GM06990 (cell line): Measurements from ENCODE around the gene POLA1.

ENCODE experiments used
- DNase-seq: peaks from one replicate; pipeline ENCODE4 v3.0.0-alpha.2; 2011; ENCODE audit not compliant: insufficient read length; ENCODE audit errors: extremely low read depth
- H3K27me3 ChIP-seq: replicated peaks from 2 replicates; pipeline ENCODE4 v1.6.0; 2011; ENCODE audit warnings: low read length; ENCODE audit not compliant: control insufficient read depth, insufficient read depth
- H3K36me3 ChIP-seq: 2 replicates; pipeline ENCODE4 v1.5.1; 2011; ENCODE audit warnings: low read length; ENCODE audit not compliant: control insufficient read depth, insufficient read depth
- H3K4me3 ChIP-seq: replicated peaks from 2 replicates; pipeline ENCODE4 v1.5.1; 2011; ENCODE audit warnings: low read depth, mild to moderate bottlenecking, control low read depth, low read length
- TF ChIP-seq, protein P1 (sequence below): IDR thresholded peaks from 2 replicates; pipeline ENCODE4 v1.5.1; 2011; ENCODE audit warnings: low read length, control low read depth, mild to moderate bottlenecking, inconsistent platforms; ENCODE audit not compliant: insufficient read depth, poor library complexity, severe bottlenecking

POLA1 gene

GRCh38 chrX:24777660-24778059 lies 83.9 kb downstream of the POLA1 start:
- TF ChIP-seq, protein P1, sequence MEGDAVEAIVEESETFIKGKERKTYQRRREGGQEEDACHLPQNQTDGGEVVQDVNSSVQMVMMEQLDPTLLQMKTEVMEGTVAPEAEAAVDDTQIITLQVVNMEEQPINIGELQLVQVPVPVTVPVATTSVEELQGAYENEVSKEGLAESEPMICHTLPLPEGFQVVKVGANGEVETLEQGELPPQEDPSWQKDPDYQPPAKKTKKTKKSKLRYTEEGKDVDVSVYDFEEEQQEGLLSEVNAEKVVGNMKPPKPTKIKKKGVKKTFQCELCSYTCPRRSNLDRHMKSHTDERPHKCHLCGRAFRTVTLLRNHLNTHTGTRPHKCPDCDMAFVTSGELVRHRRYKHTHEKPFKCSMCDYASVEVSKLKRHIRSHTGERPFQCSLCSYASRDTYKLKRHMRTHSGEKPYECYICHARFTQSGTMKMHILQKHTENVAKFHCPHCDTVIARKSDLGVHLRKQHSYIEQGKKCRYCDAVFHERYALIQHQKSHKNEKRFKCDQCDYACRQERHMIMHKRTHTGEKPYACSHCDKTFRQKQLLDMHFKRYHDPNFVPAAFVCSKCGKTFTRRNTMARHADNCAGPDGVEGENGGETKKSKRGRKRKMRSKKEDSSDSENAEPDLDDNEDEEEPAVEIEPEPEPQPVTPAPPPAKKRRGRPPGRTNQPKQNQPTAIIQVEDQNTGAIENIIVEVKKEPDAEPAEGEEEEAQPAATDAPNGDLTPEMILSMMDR = no peak
- Histone ChIP-seq H3K36me3 (no peaks in the 10 kb centered on the region), H3K4me3 (no peak overlapping the region), H3K27me3 (no peaks in the 10 kb centered on the region)
- DNase-seq = peak; percentile 28

GRCh38 chrX:24782011-24782410 lies 88.3 kb downstream of the POLA1 start:
- Histone ChIP-seq H3K36me3 (no peaks in the 10 kb centered on the region), H3K27me3 (no peaks in the 10 kb centered on the region), H3K4me3 (no peak overlapping the region)
- DNase-seq = no peak
- TF ChIP-seq, protein P1 = no peak

DNA sequence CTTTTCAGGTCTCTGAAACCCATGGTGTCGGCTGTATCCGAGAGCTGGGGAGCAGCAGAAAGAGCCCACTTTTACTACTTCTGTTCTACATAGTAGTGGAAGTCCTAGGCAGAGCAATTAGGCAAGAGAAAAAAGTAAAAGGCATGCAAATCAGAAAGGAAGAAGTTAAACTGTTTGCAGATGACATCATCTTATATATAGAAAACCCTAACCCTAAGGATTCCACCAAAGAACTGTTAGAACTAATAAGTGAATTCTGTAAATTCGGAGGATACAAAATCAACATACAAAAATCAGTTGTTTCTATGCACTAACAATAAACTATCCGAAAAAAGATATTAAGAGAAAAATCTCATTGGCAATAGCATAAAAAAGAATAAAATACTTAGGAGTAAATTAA lies 95.3 kb downstream of the POLA1 start:
- no peaks in the 10 kb centered on the region for H3K36me3 ChIP-seq
- no peaks in the 10 kb centered on the region for H3K27me3 ChIP-seq
- H3K4me3 ChIP-seq = no peak overlapping the region
- TF ChIP-seq, protein P1 = no peak
- DNase-seq = no peak

DNA sequence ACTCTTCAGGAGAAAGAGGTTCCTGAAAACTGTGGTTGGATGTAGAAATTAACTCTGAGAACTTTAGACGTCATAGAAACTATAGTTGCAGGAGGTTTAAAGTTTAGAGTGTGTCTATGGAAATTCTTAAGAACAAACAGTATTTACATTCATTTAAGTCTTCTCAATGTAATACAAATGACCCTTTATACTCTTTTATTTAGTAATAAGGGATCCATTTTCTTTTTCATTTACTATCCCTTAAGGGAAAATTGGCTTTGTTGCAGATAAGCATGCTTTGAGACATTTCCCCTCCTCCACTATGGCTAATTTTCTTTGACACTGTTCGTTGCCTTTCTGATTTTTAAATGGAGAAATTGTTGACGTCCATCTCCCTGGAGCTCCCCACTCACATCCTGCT lies 96.4 kb downstream of the POLA1 start:
- Histone ChIP-seq H3K36me3 (no peaks in the 10 kb centered on the region), H3K27me3 (no peaks in the 10 kb centered on the region), H3K4me3 (no peak overlapping the region)
- TF ChIP-seq, protein P1 = no peak
- no peak for DNase-seq

DNA sequence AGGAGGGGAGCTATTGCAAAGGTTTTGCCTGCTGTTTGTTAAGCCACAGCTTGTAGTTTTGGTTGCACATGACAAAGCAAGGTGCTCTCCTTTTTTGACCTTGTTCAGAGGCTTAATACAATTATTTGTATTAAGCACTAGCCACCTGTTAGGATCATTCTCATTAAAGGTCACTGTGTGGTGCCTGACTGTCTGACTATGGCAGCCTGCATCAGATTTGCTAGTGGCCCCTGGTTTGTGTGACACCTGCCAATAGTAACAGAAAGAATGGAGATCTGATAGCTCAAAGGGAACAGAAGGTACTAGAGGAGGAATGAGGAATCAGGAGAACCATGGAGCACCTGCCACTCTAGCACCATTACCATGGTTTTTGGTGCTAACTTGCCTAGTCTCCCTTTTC lies 102.5 kb downstream of the POLA1 start:
- no peaks in the 10 kb centered on the region for H3K36me3 ChIP-seq
- no peak for DNase-seq
- no peaks in the 10 kb centered on the region for H3K27me3 ChIP-seq
- TF ChIP-seq, protein P1 = no peak
- no peak overlapping the region for H3K4me3 ChIP-seq

DNA sequence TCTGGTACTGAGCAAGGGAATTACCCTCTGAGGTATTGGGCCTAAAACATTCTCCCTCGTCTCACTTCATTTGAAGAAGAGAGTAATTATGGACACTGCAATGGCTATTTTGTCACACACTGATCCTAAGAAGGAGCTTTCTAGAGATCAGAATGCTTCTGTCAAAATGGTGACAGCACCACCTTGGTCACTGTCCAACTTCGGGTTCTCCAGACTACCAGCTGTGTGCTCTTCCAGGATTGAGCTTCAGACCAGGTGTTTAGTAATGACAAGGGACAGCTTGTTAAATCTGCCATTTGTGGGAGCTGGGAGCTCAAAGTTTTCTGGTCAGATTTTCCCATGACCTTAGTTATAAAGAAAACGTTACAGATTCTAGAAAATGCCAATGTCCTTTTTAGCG lies 105.4 kb downstream of the POLA1 start:
- Histone ChIP-seq H3K4me3 (no peak overlapping the region), H3K36me3 (no peaks in the 10 kb centered on the region), H3K27me3 (no peaks in the 10 kb centered on the region)
- DNase-seq = no peak
- TF ChIP-seq, protein P1 = no peak
